Peyer's patch (tissue), 4 donors: ENCODE measurements around the gene VAV3.

Source experiments
- POLR2A ChIP-seq, 2 donors: fragments of 450-650 bp; IDR thresholded peaks; one replicate each; pipeline ENCODE4 v1.5.1; 2017; ENCODE audit warnings: antibody characterized with exemption in 2 of 2, mild to moderate bottlenecking in 2 of 2, moderate library complexity in 2 of 2
- TF ChIP-seq, protein P1 (sequence below), 6 experiments: fragments of 450-650 bp in 4 of 6; fragments of 200-600 bp in 2 of 6; sonication (generic) in 1 of 6; IDR thresholded peaks; one replicate each; pipeline ENCODE4 v1.5.1; 2017 to 2019; ENCODE audit warnings: antibody characterized with exemption in 6 of 6, mild to moderate bottlenecking in 3 of 6, moderate library complexity in 1 of 6

DNA sequence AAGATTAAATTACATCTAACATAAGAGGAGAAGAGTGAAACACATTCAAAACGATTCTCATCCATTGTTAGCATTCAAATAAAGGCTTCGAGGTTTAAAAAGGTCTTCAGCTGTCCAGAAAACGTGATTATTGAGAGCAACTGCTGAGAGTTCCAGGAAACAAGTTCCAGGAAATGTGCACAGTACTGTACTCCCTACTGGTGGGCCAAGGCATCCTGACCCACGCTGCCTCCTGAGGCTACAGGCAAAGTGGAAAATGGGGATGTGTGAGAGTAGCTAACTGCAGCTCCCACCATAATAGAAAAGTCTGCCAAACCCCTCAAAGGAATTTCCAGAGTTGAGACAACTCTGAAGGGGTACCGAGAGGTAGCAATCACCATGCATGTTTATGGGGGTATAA lies 2.0 kb downstream of the VAV3 start:
- TF ChIP-seq POLR2A (IDR thresholded peaks at IDR 0.05) = no peak
- TF ChIP-seq, protein P1, sequence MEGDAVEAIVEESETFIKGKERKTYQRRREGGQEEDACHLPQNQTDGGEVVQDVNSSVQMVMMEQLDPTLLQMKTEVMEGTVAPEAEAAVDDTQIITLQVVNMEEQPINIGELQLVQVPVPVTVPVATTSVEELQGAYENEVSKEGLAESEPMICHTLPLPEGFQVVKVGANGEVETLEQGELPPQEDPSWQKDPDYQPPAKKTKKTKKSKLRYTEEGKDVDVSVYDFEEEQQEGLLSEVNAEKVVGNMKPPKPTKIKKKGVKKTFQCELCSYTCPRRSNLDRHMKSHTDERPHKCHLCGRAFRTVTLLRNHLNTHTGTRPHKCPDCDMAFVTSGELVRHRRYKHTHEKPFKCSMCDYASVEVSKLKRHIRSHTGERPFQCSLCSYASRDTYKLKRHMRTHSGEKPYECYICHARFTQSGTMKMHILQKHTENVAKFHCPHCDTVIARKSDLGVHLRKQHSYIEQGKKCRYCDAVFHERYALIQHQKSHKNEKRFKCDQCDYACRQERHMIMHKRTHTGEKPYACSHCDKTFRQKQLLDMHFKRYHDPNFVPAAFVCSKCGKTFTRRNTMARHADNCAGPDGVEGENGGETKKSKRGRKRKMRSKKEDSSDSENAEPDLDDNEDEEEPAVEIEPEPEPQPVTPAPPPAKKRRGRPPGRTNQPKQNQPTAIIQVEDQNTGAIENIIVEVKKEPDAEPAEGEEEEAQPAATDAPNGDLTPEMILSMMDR (IDR thresholded peaks at IDR 0.05) = no peak
